GOT3 (cell line): ENCODE measurements around the gene TAS1R3.
A peak's percentile ranks its signal among the peaks of the same experiment; 100 is the strongest.
"Not testable (repeated sequence)": the region's sequence is repeated elsewhere in the genome, so short reads cannot be mapped to it uniquely, and the experiment has no call there.

Experiments used
- DNase-seq: peaks from one replicate; lab custom pipeline; 2025; ENCODE audit warnings: mixed read lengths; lab: John Stamatoyannopoulos, UW

The TAS1R3 gene

GRCh38 chr1:1354271-1355247, 23.5 kb downstream of the TAS1R3 start:
- no peak for DNase-seq

- no peak for DNase-seq
Observed at GRCh38 chr1:1355416-1355815, 24.3 kb downstream of the TAS1R3 start.

- no peak for DNase-seq
Observed at GRCh38 chr1:1356166-1356795, 25.2 kb downstream of the TAS1R3 start.

GRCh38 chr1:1356796-1357401, 25.8 kb downstream of the TAS1R3 start:
- DNase-seq: no peak

GRCh38 chr1:1357871-1358432, 26.9 kb downstream of the TAS1R3 start:
- no peak for DNase-seq

- peak; percentile 76 for DNase-seq
Observed at GRCh38 chr1:1358433-1359271, 27.6 kb downstream of the TAS1R3 start, which contains the start of gene MXRA8. Gene MXRA8, minus strand, starts transcription at chr1:1358555. Its CDS starts 51 bp downstream, at chr1:1358504.

- no peak for DNase-seq
Observed at GRCh38 chr1:1359308-1359663, 28.2 kb downstream of the TAS1R3 start.

GRCh38 chr1:1359664-1360468, 28.8 kb downstream of the TAS1R3 start:
- no peak for DNase-seq

- peak; percentile 70 for DNase-seq
Observed at GRCh38 chr1:1360506-1361169, 29.6 kb downstream of the TAS1R3 start.

GRCh38 chr1:1361233-1361981, 30.3 kb downstream of the TAS1R3 start:
- no peak for DNase-seq

GRCh38 chr1:1361982-1362423, 30.9 kb downstream of the TAS1R3 start:
- no peak for DNase-seq

- DNase-seq: no peak
Observed at GRCh38 chr1:1364266-1364665, 33.2 kb downstream of the TAS1R3 start.

GRCh38 chr1:1365875-1366698, 35.0 kb downstream of the TAS1R3 start:
- no peak for DNase-seq

- DNase-seq: no peak
Observed at GRCh38 chr1:1366699-1367066, 35.6 kb downstream of the TAS1R3 start.

- DNase-seq: no peak
Observed at GRCh38 chr1:1367315-1367714, 36.2 kb downstream of the TAS1R3 start.

GRCh38 chr1:1370094-1370493, 39.0 kb downstream of the TAS1R3 start:
- not testable (repeated sequence) for DNase-seq

- no peak for DNase-seq
Observed at GRCh38 chr1:1370771-1371300, 39.8 kb downstream of the TAS1R3 start.

GRCh38 chr1:1371364-1371745, 40.3 kb downstream of the TAS1R3 start:
- no peak for DNase-seq
